Neural progenitor cell (in vitro differentiated cells): ENCODE results near the gene PITPNC1.

Experiments
- CTCF ChIP-seq: fragments of 200-600 bp; sonication (generic); IDR thresholded peaks from 2 replicates; pipeline ENCODE4 v1.5.1; 2017; ENCODE audit warnings: antibody characterized with exemption, mild to moderate bottlenecking
- EZH2 ChIP-seq: fragments of 200-600 bp; sonication (generic); IDR thresholded peaks from 2 replicates; pipeline ENCODE4 v1.6.1; 2017; ENCODE audit warnings: antibody characterized with exemption, mild to moderate bottlenecking, moderate library complexity
- EZH2phosphoT487 ChIP-seq: fragments of 200-600 bp; sonication (generic); IDR thresholded peaks from 2 replicates; pipeline ENCODE4 v1.6.1; 2017; ENCODE audit warnings: antibody characterized with exemption

DNA sequence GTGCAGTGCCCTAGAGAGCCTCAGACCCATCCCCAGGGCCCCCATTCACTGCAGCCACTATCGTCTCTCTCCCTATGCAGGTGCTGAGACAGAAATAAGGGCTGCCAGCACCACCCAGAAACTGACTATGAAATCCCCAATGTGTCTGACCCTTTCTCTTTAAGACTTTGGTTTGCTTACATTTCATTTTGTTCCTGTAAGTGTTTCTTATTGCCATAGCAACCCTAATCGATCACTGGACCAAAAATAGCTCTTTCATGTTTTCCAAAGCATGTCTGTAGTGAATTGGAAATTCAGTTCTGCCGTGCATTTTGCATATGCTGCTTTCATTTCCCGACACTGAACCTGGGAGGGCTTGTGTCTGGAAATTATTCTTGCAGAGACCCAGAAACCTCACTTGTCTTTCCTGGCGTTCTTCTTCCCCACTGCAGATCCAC lies 192.0 kb downstream of the PITPNC1 start:
- TF ChIP-seq CTCF, result no peak
- no peak for TF ChIP-seq EZH2
- no peak for TF ChIP-seq EZH2phosphoT487
